Measurements from ENCODE around the gene SLC25A39.

DNA sequence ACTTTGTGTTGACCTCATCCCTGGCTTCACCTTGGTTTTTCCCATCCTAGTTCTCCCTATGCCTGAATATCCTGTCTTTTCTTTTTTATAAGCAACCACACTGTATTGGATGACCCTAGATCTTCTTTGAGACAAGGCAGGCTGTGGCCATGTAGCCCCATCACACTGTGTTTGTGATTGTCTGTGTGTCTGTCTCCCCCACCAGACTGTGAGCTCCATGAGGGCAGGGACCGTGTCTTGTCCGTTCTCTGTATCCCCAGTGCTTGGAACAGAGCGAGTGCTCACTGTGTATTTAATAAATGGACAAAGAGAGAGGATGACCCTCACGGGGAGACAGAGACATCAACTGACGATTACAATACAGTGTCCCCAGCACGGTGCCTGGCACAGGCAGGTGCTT lies 7.1 kb downstream of the SLC25A39 start:
- TF ChIP-seq CTCF (IDR thresholded peaks at IDR 0.05): no peak
- no peak for TF ChIP-seq POLR2A (IDR thresholded peaks at IDR 0.05)
